ENCODE results near the gene HOXA2. TPM values are rescaled to one million over a fixed set of nuclear protein-coding genes. Genes with fewer than 3 reads are reported as not detected.

HOXA2 gene
- total and polyA plus RNA-seq, 2 of the 13 experiments (the other 11 are each of a cell fraction or from before 2014, with no cell fraction given) = 0.22 to 0.29 TPM

DNA sequence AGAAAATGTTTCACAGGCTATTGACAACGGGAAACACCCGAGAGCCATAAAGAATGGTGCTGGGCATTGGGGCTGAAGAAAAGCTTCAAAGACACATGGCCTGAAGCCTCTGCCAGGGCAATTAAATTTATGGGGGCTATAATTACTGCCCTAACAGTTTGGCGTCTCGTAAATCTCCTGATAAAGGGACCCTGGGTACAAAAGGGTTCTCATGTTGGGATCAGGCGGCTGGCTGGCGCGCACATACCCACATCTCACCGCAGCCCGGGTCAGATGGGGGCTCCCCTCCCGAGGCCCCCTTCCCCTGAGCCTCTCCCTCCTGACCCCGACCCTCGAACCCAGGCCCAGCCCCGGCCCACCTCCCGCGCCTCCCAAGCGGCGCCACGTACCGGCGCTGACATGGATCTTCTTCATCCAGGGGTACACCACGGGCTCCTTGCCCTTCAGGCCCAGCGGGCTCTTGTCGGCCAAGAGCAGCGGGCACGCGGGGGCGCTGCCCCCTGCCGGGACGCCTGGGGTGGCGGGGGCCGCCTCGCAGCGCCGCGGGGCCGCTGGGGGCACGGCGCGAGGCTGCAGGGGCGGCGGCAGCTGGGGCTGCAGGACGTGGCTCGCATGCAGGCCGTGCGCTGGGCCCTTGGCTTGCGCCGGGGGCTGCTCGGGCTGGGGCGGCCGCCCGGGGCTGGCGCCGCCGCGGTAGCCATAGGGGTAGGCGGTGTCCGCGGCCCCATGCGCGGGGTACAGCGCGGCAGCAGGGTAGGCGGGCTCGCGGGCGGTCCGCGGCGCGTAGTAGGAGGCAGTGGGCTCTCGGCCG lies 27.5 kb upstream of the HOXA2 start (continued):
- TF ChIP-seq HMGXB4 (CRISPR knock-in tag; IDR thresholded peaks at IDR 0.05; ENCODE audit: borderline replicate concordance in 1 of 2, low read depth in 1 of 2) (peak in 1 of 2 experiments; percentile 73; a peak in 1 of 4 replicates), KDM5B (CRISPR knock-in tag; IDR thresholded peaks at IDR 0.05; ENCODE audit: borderline replicate concordance) (0 out of 2 replicates have a peak, but pooled peaks have one; percentile 11), NONO (IDR thresholded peaks at IDR 0.05) (no peak), NONO (CRISPR knock-in tag; conservative IDR thresholded peaks at IDR 0.05) (0 out of 2 replicates have a peak, but pooled peaks have one; percentile 33), RXRB (CRISPR knock-in tag; IDR thresholded peaks at IDR 0.05; ENCODE audit: borderline replicate concordance) (0 out of 2 replicates have a peak, but pooled peaks have one; percentile 4), YEATS4 (CRISPR knock-in tag; IDR thresholded peaks at IDR 0.05; ENCODE audit: borderline replicate concordance) (peak; percentile 50; the same call in 1 of the 2 replicates), ZNF781 (CRISPR knock-in tag; IDR thresholded peaks at IDR 0.05; ENCODE audit: borderline replicate concordance, not compliant biosample characterization) (no peak), FOXK2 (IDR thresholded peaks at IDR 0.05) (no peak), POLR2A (IDR thresholded peaks at IDR 0.05; ENCODE audit: insufficient read depth in 1 of 2, low read depth in 2 of 2, low read length in 2 of 2) (peak in 1 of 2 experiments; percentile 41; a peak in 1 of 4 replicates), ZNF362 (CRISPR knock-in tag; IDR thresholded peaks at IDR 0.05; ENCODE audit: borderline replicate concordance) (0 out of 2 replicates have a peak, but pooled peaks have one; percentile 18), RARA (CRISPR knock-in tag; IDR thresholded peaks at IDR 0.05) (no peak)
- TF ChIP-seq, protein P1, sequence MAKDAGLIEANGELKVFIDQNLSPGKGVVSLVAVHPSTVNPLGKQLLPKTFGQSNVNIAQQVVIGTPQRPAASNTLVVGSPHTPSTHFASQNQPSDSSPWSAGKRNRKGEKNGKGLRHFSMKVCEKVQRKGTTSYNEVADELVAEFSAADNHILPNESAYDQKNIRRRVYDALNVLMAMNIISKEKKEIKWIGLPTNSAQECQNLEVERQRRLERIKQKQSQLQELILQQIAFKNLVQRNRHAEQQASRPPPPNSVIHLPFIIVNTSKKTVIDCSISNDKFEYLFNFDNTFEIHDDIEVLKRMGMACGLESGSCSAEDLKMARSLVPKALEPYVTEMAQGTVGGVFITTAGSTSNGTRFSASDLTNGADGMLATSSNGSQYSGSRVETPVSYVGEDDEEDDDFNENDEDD (CRISPR knock-in tag; IDR thresholded peaks at IDR 0.05; ENCODE audit: borderline replicate concordance) = peak; percentile 54; the same call in 1 of the 2 replicates
- TF ChIP-seq, protein P2, sequence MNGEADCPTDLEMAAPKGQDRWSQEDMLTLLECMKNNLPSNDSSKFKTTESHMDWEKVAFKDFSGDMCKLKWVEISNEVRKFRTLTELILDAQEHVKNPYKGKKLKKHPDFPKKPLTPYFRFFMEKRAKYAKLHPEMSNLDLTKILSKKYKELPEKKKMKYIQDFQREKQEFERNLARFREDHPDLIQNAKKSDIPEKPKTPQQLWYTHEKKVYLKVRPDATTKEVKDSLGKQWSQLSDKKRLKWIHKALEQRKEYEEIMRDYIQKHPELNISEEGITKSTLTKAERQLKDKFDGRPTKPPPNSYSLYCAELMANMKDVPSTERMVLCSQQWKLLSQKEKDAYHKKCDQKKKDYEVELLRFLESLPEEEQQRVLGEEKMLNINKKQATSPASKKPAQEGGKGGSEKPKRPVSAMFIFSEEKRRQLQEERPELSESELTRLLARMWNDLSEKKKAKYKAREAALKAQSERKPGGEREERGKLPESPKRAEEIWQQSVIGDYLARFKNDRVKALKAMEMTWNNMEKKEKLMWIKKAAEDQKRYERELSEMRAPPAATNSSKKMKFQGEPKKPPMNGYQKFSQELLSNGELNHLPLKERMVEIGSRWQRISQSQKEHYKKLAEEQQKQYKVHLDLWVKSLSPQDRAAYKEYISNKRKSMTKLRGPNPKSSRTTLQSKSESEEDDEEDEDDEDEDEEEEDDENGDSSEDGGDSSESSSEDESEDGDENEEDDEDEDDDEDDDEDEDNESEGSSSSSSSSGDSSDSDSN (CRISPR knock-in tag; IDR thresholded peaks at IDR 0.05) = peak; percentile 79
- TF ChIP-seq, protein P3, sequence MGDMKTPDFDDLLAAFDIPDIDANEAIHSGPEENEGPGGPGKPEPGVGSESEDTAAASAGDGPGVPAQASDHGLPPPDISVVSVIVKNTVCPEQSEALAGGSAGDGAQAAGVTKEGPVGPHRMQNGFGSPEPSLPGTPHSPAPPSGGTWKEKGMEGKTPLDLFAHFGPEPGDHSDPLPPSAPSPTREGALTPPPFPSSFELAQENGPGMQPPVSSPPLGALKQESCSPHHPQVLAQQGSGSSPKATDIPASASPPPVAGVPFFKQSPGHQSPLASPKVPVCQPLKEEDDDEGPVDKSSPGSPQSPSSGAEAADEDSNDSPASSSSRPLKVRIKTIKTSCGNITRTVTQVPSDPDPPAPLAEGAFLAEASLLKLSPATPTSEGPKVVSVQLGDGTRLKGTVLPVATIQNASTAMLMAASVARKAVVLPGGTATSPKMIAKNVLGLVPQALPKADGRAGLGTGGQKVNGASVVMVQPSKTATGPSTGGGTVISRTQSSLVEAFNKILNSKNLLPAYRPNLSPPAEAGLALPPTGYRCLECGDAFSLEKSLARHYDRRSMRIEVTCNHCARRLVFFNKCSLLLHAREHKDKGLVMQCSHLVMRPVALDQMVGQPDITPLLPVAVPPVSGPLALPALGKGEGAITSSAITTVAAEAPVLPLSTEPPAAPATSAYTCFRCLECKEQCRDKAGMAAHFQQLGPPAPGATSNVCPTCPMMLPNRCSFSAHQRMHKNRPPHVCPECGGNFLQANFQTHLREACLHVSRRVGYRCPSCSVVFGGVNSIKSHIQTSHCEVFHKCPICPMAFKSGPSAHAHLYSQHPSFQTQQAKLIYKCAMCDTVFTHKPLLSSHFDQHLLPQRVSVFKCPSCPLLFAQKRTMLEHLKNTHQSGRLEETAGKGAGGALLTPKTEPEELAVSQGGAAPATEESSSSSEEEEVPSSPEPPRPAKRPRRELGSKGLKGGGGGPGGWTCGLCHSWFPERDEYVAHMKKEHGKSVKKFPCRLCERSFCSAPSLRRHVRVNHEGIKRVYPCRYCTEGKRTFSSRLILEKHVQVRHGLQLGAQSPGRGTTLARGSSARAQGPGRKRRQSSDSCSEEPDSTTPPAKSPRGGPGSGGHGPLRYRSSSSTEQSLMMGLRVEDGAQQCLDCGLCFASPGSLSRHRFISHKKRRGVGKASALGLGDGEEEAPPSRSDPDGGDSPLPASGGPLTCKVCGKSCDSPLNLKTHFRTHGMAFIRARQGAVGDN (CRISPR knock-in tag; IDR thresholded peaks at IDR 0.05) = peak; percentile 68

Data from HepG2 (cell line).